GM19324 (cell line): ENCODE data around the gene TBX15.

ENCODE experiments used
- ATAC-seq: cut with Tn5 transposase; IDR thresholded peaks from one replicate; pipeline ENCODE4 v1.9.1; 2021; ENCODE audit warnings: mild to moderate bottlenecking, moderate library complexity; ENCODE audit not compliant: unreplicated experiment, low FRiP score

The TBX15 gene

GRCh38 chr1:118900643-118901440 lies 87.3 kb downstream of the TBX15 start:
- ATAC-seq: no peak

- no peak for ATAC-seq
Observed at GRCh38 chr1:118899340-118899739, 88.8 kb downstream of the TBX15 start.

- ATAC-seq: no peak
Observed at GRCh38 chr1:118898712-118899111, 89.4 kb downstream of the TBX15 start.

GRCh38 chr1:118896416-118896815 lies 91.7 kb downstream of the TBX15 start:
- no peak for ATAC-seq

- ATAC-seq: no peak
Observed at GRCh38 chr1:118894836-118895235, 93.3 kb downstream of the TBX15 start.

- no peak for ATAC-seq
Observed at GRCh38 chr1:118890851-118891384, 97.2 kb downstream of the TBX15 start.

- no peak for ATAC-seq
Observed at GRCh38 chr1:118884946-118885345, 103.2 kb downstream of the TBX15 start.

GRCh38 chr1:118881751-118882150 lies 106.4 kb downstream of the TBX15 start:
- no peak for ATAC-seq

GRCh38 chr1:118878661-118879060 lies 109.5 kb downstream of the TBX15 start:
- ATAC-seq: no peak

- no peak for ATAC-seq
Observed at GRCh38 chr1:118877668-118878396, 110.3 kb downstream of the TBX15 start.

GRCh38 chr1:118871582-118872171 lies 116.5 kb downstream of the TBX15 start:
- ATAC-seq: no peak

GRCh38 chr1:118868387-118868786 lies 119.8 kb downstream of the TBX15 start:
- ATAC-seq: no peak

- no peak for ATAC-seq
Observed at GRCh38 chr1:118866330-118866729, 121.8 kb downstream of the TBX15 start.

- ATAC-seq: no peak
Observed at GRCh38 chr1:118863688-118864087, 124.5 kb downstream of the TBX15 start.

- ATAC-seq: no peak
Observed at GRCh38 chr1:118862755-118863154, 125.4 kb downstream of the TBX15 start.

- ATAC-seq: no peak
Observed at GRCh38 chr1:118861216-118861615, 126.9 kb downstream of the TBX15 start.

GRCh38 chr1:118859999-118860398 lies 128.1 kb downstream of the TBX15 start:
- no peak for ATAC-seq

- no peak for ATAC-seq
Observed at GRCh38 chr1:118846443-118846842, 141.7 kb downstream of the TBX15 start.

GRCh38 chr1:118842452-118843201 lies 145.5 kb downstream of the TBX15 start:
- ATAC-seq: no peak

- no peak for ATAC-seq
Observed at GRCh38 chr1:118841521-118841920, 146.6 kb downstream of the TBX15 start.
